ENCODE results near the gene MMP1.

The MMP1 gene

DNA sequence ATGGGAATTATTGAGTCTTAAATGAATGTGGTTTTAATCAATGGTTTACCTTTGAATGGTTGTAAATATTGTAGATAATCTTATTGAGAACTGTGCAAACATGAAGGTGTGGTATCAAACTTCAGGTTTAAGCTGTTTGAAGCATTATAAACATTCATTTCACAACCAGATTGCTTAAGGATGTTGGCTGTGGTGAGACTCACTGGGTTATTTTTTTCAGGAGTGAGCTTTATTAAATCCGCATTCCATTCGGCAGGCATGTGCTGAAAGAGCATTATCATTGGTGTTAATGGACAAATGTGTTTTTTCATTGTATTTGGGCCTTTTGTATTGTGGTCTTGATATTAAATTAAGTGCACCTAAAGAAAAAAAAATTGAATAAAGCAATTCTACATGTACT is 35.8 kb upstream of the MMP1 start:
- TF ChIP-seq TCF12 (IDR thresholded peaks at IDR 0.05; ENCODE audit: low read depth) (no peak), YY1 (IDR thresholded peaks at IDR 0.05; ENCODE audit: low read depth) (no peak), EP300 (IDR thresholded peaks at IDR 0.05; ENCODE audit: borderline replicate concordance) (no peak), CEBPB (IDR thresholded peaks at IDR 0.05) (no peak), ZBTB7A (IDR thresholded peaks at IDR 0.05; ENCODE audit: low read depth) (no peak), TEAD4 (IDR thresholded peaks at IDR 0.05) (no peak), FOXM1 (IDR thresholded peaks at IDR 0.05; ENCODE audit: borderline replicate concordance, low read depth) (no peak), NFIC (IDR thresholded peaks at IDR 0.05) (no peak), REST (IDR thresholded peaks at IDR 0.05; ENCODE audit: low read depth) (no peak)
- TF ChIP-seq, protein P1, sequence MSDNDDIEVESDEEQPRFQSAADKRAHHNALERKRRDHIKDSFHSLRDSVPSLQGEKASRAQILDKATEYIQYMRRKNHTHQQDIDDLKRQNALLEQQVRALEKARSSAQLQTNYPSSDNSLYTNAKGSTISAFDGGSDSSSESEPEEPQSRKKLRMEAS (IDR thresholded peaks at IDR 0.05) = no peak

DNA sequence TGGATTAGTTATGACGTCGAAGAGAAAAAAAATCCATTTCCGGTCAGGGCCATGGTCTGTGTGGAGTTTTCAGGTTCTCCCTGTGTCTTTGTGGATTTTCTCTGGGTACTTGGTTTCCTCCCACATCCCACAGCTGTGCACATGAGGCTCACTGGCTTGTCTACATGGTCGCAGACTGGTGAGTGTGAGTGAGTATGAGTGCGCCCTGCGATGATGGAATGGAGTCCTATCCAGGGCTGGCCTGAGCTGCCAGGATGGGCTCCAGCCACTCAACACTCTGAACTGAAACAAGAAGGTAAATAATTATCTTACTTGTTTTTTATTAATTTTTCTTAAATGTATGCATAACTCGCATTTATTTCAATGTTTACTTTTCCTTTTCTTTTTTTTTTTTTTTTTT is 34.7 kb upstream of the MMP1 start:
- TF ChIP-seq, protein P2, sequence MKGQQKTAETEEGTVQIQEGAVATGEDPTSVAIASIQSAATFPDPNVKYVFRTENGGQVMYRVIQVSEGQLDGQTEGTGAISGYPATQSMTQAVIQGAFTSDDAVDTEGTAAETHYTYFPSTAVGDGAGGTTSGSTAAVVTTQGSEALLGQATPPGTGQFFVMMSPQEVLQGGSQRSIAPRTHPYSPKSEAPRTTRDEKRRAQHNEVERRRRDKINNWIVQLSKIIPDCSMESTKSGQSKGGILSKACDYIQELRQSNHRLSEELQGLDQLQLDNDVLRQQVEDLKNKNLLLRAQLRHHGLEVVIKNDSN (IDR thresholded peaks at IDR 0.05) = no peak
- TF ChIP-seq EGR1 (IDR thresholded peaks at IDR 0.05) = no peak

DNA sequence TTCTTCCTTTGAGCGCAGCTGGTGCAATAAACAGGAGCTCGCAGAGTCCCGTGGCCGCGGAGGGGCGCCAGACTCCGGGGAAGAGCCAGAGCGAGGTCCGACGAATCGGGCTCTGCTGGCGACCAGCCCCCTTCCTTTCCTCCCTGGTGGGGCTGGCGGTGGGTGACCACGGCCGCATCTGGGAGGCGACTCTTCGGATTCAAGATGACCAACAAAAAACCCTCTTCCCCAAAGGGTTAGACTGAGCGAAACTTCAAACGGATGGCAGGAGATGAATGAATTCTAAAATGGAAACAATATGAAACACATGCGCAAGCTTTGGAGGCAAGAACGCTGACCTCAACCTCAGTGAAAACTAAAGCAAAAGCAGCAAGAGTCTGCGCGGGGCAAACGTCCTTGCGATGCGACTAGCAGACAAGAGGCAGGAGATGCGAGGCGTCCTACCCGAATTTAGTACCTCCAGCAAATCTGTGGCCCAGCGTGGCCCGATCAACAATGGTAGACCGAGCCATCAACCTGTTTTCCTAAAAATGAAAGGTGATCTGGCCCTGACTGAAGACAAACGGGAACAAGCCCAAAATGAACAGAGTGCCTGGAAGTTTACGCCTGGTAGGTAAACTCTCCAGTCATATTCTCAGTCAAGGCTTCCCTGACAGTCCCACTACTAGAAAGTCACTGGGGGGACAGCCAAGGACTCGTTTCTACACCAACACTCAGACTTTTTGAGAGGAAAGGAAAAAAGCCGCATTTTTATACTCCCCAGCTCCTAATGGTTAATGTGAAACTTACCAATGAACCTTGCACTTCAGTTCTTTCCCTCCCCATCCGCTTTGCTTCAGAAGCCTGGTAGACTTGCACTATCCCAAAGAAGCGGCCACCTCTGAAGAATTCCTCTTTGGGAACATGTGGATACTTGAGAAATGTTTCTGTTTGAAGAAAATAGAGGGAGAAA is 33.8 kb upstream of the MMP1 start:
- no peak for TF ChIP-seq TAF1 (IDR thresholded peaks at IDR 0.05; ENCODE audit: low read depth)
- TF ChIP-seq, protein P2 (IDR thresholded peaks at IDR 0.05) = no peak
- TF ChIP-seq, protein P1 (IDR thresholded peaks at IDR 0.05) = no peak
- TF ChIP-seq NFIC (IDR thresholded peaks at IDR 0.05) = no peak
- no peak for TF ChIP-seq CEBPB (IDR thresholded peaks at IDR 0.05)
- TF ChIP-seq REST (IDR thresholded peaks at IDR 0.05; ENCODE audit: low read depth) = no peak
- TF ChIP-seq TEAD4 (IDR thresholded peaks at IDR 0.05) = no peak
- TF ChIP-seq EP300 (IDR thresholded peaks at IDR 0.05; ENCODE audit: borderline replicate concordance) = no peak
- TF ChIP-seq CREB1 (IDR thresholded peaks at IDR 0.05; ENCODE audit: low read depth) = no peak
- TF ChIP-seq FOXM1 (IDR thresholded peaks at IDR 0.05; ENCODE audit: borderline replicate concordance, low read depth) = no peak
- no peak for TF ChIP-seq EGR1 (IDR thresholded peaks at IDR 0.05)
- TF ChIP-seq YY1 (IDR thresholded peaks at IDR 0.05; ENCODE audit: low read depth) = no peak
- no peak for TF ChIP-seq ZBTB7A (IDR thresholded peaks at IDR 0.05; ENCODE audit: low read depth)
- no peak for TF ChIP-seq RAD21 (IDR thresholded peaks at IDR 0.05; ENCODE audit: low read depth)

- no peak for TF ChIP-seq FOXM1 (IDR thresholded peaks at IDR 0.05; ENCODE audit: borderline replicate concordance, low read depth)
- TF ChIP-seq CREB1 (IDR thresholded peaks at IDR 0.05; ENCODE audit: low read depth) = no peak
- TF ChIP-seq CEBPB (IDR thresholded peaks at IDR 0.05) = no peak
- TF ChIP-seq ZBTB7A (IDR thresholded peaks at IDR 0.05; ENCODE audit: low read depth) = no peak
- no peak for TF ChIP-seq RAD21 (IDR thresholded peaks at IDR 0.05; ENCODE audit: low read depth)
- no peak for TF ChIP-seq TCF12 (IDR thresholded peaks at IDR 0.05; ENCODE audit: low read depth)
- TF ChIP-seq YY1 (IDR thresholded peaks at IDR 0.05; ENCODE audit: low read depth) = no peak
- TF ChIP-seq, protein P2 (IDR thresholded peaks at IDR 0.05) = no peak
- no peak for TF ChIP-seq TEAD4 (IDR thresholded peaks at IDR 0.05)
- TF ChIP-seq, protein P1 (IDR thresholded peaks at IDR 0.05) = no peak
- TF ChIP-seq NFIC (IDR thresholded peaks at IDR 0.05) = no peak
- no peak for TF ChIP-seq EP300 (IDR thresholded peaks at IDR 0.05; ENCODE audit: borderline replicate concordance)
- TF ChIP-seq REST (IDR thresholded peaks at IDR 0.05; ENCODE audit: low read depth) = no peak
- no peak for TF ChIP-seq TAF1 (IDR thresholded peaks at IDR 0.05; ENCODE audit: low read depth)
- TF ChIP-seq EGR1 (IDR thresholded peaks at IDR 0.05) = no peak
Observed at GRCh38 chr11:102831128-102831488, 33.1 kb upstream of the MMP1 start.
